GM23338 (cell line): Measurements from ENCODE around the gene ADA. TPM values are rescaled to one million over a fixed set of nuclear protein-coding genes. Genes with fewer than 3 reads are reported as not detected.

Source experiments
- ATAC-seq: fragments of 200-7000 bp; cut with Tn5 transposase; 3 replicates; pipeline ENCODE4 v1.9.1; 2020
- DNase-seq: peaks from one replicate; pipeline ENCODE4 v3.0.0-alpha.2; 2015; ENCODE audit warnings: low spot score
- H2AFZ ChIP-seq: fragments of 200-600 bp; sonication (generic); 2 replicates; pipeline ENCODE4 v1.8.0; 2016; ENCODE audit warnings: antibody characterized with exemption, mild to moderate bottlenecking, moderate library complexity
- H3F3A ChIP-seq: fragments of 200-600 bp; sonication (generic); replicated peaks from 2 replicates; pipeline ENCODE4 v1.8.0; 2017; ENCODE audit warnings: antibody characterized with exemption, mixed run types, low read depth
- H3K27ac ChIP-seq: fragments of 200-600 bp; sonication (generic); 2 replicates; pipeline ENCODE4 v1.6.1; 2016; ENCODE audit warnings: low read depth
- H3K27me3 ChIP-seq: fragments of 200-600 bp; sonication (generic); 2 replicates; pipeline ENCODE4 v1.8.0; 2016; ENCODE audit warnings: mild to moderate bottlenecking, mixed run types, moderate library complexity; ENCODE audit not compliant: insufficient read depth
- H3K36me3 ChIP-seq: fragments of 200-600 bp; sonication (generic); 2 replicates; pipeline ENCODE4 v1.8.0; 2016; ENCODE audit warnings: mild to moderate bottlenecking; ENCODE audit not compliant: insufficient read depth
- H3K4me1 ChIP-seq: fragments of 200-600 bp; sonication (generic); 2 replicates; pipeline ENCODE4 v1.8.0; 2016; ENCODE audit warnings: mild to moderate bottlenecking, moderate library complexity; ENCODE audit not compliant: insufficient read depth
- H3K4me2 ChIP-seq: fragments of 200-600 bp; sonication (generic); 2 replicates; pipeline ENCODE4 v1.7.1; 2017; ENCODE audit warnings: mixed run types
- H3K4me3 ChIP-seq: fragments of 200-600 bp; sonication (generic); 2 replicates; pipeline ENCODE4 v1.6.1; 2016; ENCODE audit warnings: mixed run types
- H3K79me2 ChIP-seq: fragments of 200-600 bp; sonication (generic); replicated peaks from 2 replicates; pipeline ENCODE4 v1.8.0; 2017; ENCODE audit warnings: mild to moderate bottlenecking; ENCODE audit not compliant: insufficient read depth
- H3K9me2 ChIP-seq: fragments of 200-600 bp; sonication (generic); 2 replicates; pipeline ENCODE4 v1.8.0; 2017; ENCODE audit not compliant: insufficient read depth
- H4K20me1 ChIP-seq: fragments of 200-600 bp; sonication (generic); replicated peaks from 2 replicates; pipeline ENCODE4 v1.8.0; 2017; ENCODE audit warnings: mild to moderate bottlenecking; ENCODE audit not compliant: insufficient read depth
- H3K27ac Mint-ChIP-seq: 2 replicates; pipeline ENCODE4 v1.8.0; 2020; ENCODE audit warnings: inconsistent platforms, mild to moderate bottlenecking, moderate library complexity, mixed read lengths
- H3K27me3 Mint-ChIP-seq: 3 replicates; pipeline ENCODE4 v1.8.0; 2022; ENCODE audit warnings: low read depth, mild to moderate bottlenecking, moderate library complexity, mixed read lengths, inconsistent platforms; ENCODE audit not compliant: insufficient read depth, poor library complexity
- H3K36me3 Mint-ChIP-seq: 3 replicates; pipeline ENCODE4 v1.8.0; 2021; ENCODE audit warnings: low read depth, mild to moderate bottlenecking, inconsistent platforms, moderate library complexity, mixed read lengths
- H3K4me1 Mint-ChIP-seq: 3 replicates; pipeline ENCODE4 v1.8.0; 2020; ENCODE audit warnings: mild to moderate bottlenecking, inconsistent platforms, mixed read lengths
- H3K4me3 Mint-ChIP-seq: 3 replicates; pipeline ENCODE4 v1.8.0; 2021; ENCODE audit warnings: moderate library complexity, mild to moderate bottlenecking, inconsistent platforms, mixed read lengths
- H3K9me3 Mint-ChIP-seq: 3 replicates; pipeline ENCODE4 v1.8.0; 2020; ENCODE audit warnings: moderate library complexity, mild to moderate bottlenecking, inconsistent platforms, mixed read lengths
- CREB1 ChIP-seq: fragments of 250-450 bp; sonication (Bioruptor Pico); IDR thresholded peaks from 2 replicates; pipeline ENCODE4 v1.5.0; 2020; ENCODE audit warnings: low read depth, mild to moderate bottlenecking, moderate library complexity
- EZH2 ChIP-seq: fragments of 200-600 bp; sonication (generic); IDR thresholded peaks from one replicate; pipeline ENCODE4 v1.8.0; 2017; ENCODE audit warnings: antibody characterized with exemption, mild to moderate bottlenecking, low read depth; ENCODE audit not compliant: unreplicated experiment
- EZH2phosphoT487 ChIP-seq: fragments of 200-600 bp; sonication (generic); IDR thresholded peaks from one replicate; pipeline ENCODE4 v1.8.1; 2018; ENCODE audit warnings: antibody characterized with exemption; ENCODE audit not compliant: unreplicated experiment
- NANOG ChIP-seq: IDR thresholded peaks from 2 replicates; pipeline ENCODE4 v1.6.1; 2016; ENCODE audit warnings: antibody characterized with exemption, borderline replicate concordance
- REST ChIP-seq: IDR thresholded peaks from one replicate; pipeline ENCODE4 v1.6.1; 2018; ENCODE audit warnings: antibody characterized with exemption; ENCODE audit not compliant: unreplicated experiment
- STAT1 ChIP-seq: IDR thresholded peaks from one replicate; pipeline ENCODE4 v1.6.1; 2016; ENCODE audit warnings: antibody characterized with exemption; ENCODE audit not compliant: unreplicated experiment
- ZNF331 ChIP-seq: fragments of 250-450 bp; sonication (Bioruptor Pico); IDR thresholded peaks from 2 replicates; pipeline ENCODE4 v1.5.0; 2020; ENCODE audit warnings: low read depth, mild to moderate bottlenecking, moderate library complexity
- ZNF462 ChIP-seq: fragments of 250-450 bp; sonication (Bioruptor Pico); IDR thresholded peaks from 2 replicates; pipeline ENCODE4 v1.5.0; 2020; ENCODE audit warnings: mild to moderate bottlenecking, moderate library complexity
- polyA plus RNA-seq: library from polyadenylated mRNA; unstranded; fragments of >200 nt; fragmentation: Nextera tagmentation; extraction: Ambion mirVana; gene quantifications from 2 replicates; pipeline ENCODE4 v1.2.1, GENCODE V29; 2016
- total RNA-seq: library from RNA; depleted of rRNA; stranded (reverse); fragments of >200 nt; shearing (Covaris generic); gene quantifications from 2 replicates; pipeline ENCODE4 v1.2.3, GENCODE V29; 2014

The ADA gene
- total and polyA plus RNA-seq, 2 experiments from 2014 or later, result 15.8 to 16.2 TPM

GRCh38 chr20:44571362-44571988 lies 80.0 kb downstream of the ADA start (continued):
- TF ChIP-seq ZNF462 (CRISPR knock-in tag) (no peak), EZH2phosphoT487 (no peak), ZNF331 (CRISPR knock-in tag) (no peak), CREB1 (CRISPR knock-in tag) (no peak), NANOG (no peak)

GRCh38 chr20:44570367-44570766 lies 81.1 kb downstream of the ADA start:
- Histone ChIP-seq H3K27ac (no peak overlapping the region), H3K4me2 (no peak overlapping the region), H3K4me1 (no peaks in the 10 kb centered on the region), H3K4me3 (no peak overlapping the region), H3K27me3 (no peaks in the 10 kb centered on the region), H3K9me2 (no peaks in the 10 kb centered on the region), H3K36me3 (no peaks in the 10 kb centered on the region), H3K79me2 (0 out of 2 replicates have a peak, but pooled peaks cover 5% of the 10 kb centered on the region), H4K20me1 (no peaks in the 10 kb centered on the region; the same call in 1 of the 2 replicates), H3F3A (no peaks in the 10 kb centered on the region), H2AFZ (no peak overlapping the region)
- DNase-seq (no peak), ATAC-seq (no peak)
- Mint-ChIP-seq H3K4me3 (no peak overlapping the region), H3K36me3 (no peaks in the 10 kb centered on the region), H3K9me3 (no peaks in the 10 kb centered on the region), H3K27me3 (no peaks in the 10 kb centered on the region), H3K27ac (no peak overlapping the region), H3K4me1 (no peaks in the 10 kb centered on the region)
- TF ChIP-seq REST (no peak), EZH2 (no peak), EZH2phosphoT487 (no peak), STAT1 (no peak)
